Osteoblast (primary cell): ENCODE data around the gene TPO. TPM values are rescaled to one million over a fixed set of nuclear protein-coding genes. Genes with fewer than 3 reads are reported as not detected.

Experiments used
- DNase-seq: peaks from one replicate; pipeline ENCODE4 v3.0.0; 2011; ENCODE audit warnings: low spot score, mixed read lengths; ENCODE audit not compliant: insufficient read length; ENCODE audit errors: missing footprints
- H2AFZ ChIP-seq: 2 replicates; pipeline ENCODE4 v1.6.0; 2011; ENCODE audit warnings: mild to moderate bottlenecking, low read length
- H3K27ac ChIP-seq: 2 replicates; pipeline ENCODE4 v1.5.1; 2011; ENCODE audit warnings: mild to moderate bottlenecking, low read depth, low read length, moderate library complexity
- H3K27me3 ChIP-seq: 2 replicates; pipeline ENCODE4 v1.6.0; 2012; ENCODE audit warnings: mild to moderate bottlenecking, control low read depth, inconsistent platforms, low read length, moderate library complexity; ENCODE audit not compliant: insufficient read depth
- H3K36me3 ChIP-seq: 2 replicates; pipeline ENCODE4 v1.5.1; 2011; ENCODE audit warnings: mild to moderate bottlenecking, low read length, control low read depth, moderate library complexity; ENCODE audit not compliant: insufficient read depth
- H3K4me1 ChIP-seq: 2 replicates; pipeline ENCODE4 v1.5.1; 2011; ENCODE audit warnings: mild to moderate bottlenecking, low read length, control low read depth, moderate library complexity; ENCODE audit not compliant: insufficient read depth
- H3K4me2 ChIP-seq: 2 replicates; pipeline ENCODE4 v1.6.0; 2011; ENCODE audit warnings: mild to moderate bottlenecking, low read length; ENCODE audit not compliant: insufficient read depth
- H3K4me3 ChIP-seq: fragments of 200-600 bp; sonication (generic); 3 replicates; pipeline ENCODE4 v1.5.1; 2012; ENCODE audit warnings: mild to moderate bottlenecking, low read length, inconsistent platforms; ENCODE audit not compliant: insufficient read depth
- H3K79me2 ChIP-seq: 2 replicates; pipeline ENCODE4 v1.6.0; 2012; ENCODE audit warnings: mild to moderate bottlenecking, low read length, control low read depth, inconsistent platforms; ENCODE audit not compliant: insufficient read depth
- H3K9me3 ChIP-seq: 2 replicates; pipeline ENCODE4 v1.5.1; 2011; ENCODE audit warnings: low read depth, low read length, control low read depth
- H4K20me1 ChIP-seq: 2 replicates; pipeline ENCODE4 v1.6.0; 2012; ENCODE audit warnings: mild to moderate bottlenecking, low read length, control low read depth; ENCODE audit not compliant: insufficient read depth
- total RNA-seq: library from RNA; depleted of rRNA; stranded (reverse); fragments of >200 nt; gene quantifications from 2 replicates; pipeline ENCODE4 v1.2.3, GENCODE V29; 2012
- TF ChIP-seq, protein P1 (sequence below): IDR thresholded peaks from 2 replicates; pipeline ENCODE4 v1.5.1; 2011; ENCODE audit warnings: mild to moderate bottlenecking, low read depth, low read length, moderate library complexity; ENCODE audit errors: extremely low read depth

TPO gene
- total RNA-seq, 1 donor, result not detected

DNA sequence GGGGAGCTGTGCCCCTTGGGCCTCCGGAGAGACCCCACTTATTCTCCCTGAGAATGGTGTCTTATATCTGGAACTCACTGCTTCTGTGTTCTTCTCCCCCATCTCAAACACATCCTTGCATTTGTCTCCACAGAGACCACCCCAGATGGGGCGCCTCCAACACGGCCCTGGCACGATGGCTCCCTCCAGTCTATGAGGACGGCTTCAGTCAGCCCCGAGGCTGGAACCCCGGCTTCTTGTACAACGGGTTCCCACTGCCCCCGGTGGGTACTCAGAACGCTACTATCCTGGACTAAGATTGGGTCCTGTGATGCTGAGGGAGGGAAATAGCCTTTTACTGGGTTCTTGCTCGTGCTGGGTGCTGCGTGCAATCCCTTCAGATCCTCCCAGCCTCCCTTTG, 40.3 kb downstream of the TPO start:
- no peak overlapping the region for H3K4me3 ChIP-seq
- H3K27me3 ChIP-seq, result no peaks in the 10 kb centered on the region
- H3K27ac ChIP-seq, result no peak overlapping the region
- H3K4me1 ChIP-seq, result no peaks in the 10 kb centered on the region
- TF ChIP-seq, protein P1, sequence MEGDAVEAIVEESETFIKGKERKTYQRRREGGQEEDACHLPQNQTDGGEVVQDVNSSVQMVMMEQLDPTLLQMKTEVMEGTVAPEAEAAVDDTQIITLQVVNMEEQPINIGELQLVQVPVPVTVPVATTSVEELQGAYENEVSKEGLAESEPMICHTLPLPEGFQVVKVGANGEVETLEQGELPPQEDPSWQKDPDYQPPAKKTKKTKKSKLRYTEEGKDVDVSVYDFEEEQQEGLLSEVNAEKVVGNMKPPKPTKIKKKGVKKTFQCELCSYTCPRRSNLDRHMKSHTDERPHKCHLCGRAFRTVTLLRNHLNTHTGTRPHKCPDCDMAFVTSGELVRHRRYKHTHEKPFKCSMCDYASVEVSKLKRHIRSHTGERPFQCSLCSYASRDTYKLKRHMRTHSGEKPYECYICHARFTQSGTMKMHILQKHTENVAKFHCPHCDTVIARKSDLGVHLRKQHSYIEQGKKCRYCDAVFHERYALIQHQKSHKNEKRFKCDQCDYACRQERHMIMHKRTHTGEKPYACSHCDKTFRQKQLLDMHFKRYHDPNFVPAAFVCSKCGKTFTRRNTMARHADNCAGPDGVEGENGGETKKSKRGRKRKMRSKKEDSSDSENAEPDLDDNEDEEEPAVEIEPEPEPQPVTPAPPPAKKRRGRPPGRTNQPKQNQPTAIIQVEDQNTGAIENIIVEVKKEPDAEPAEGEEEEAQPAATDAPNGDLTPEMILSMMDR, result no peak
- no peak overlapping the region for H2AFZ ChIP-seq
- no peak for DNase-seq
- no peaks in the 10 kb centered on the region for H3K9me3 ChIP-seq
- H4K20me1 ChIP-seq, result no peaks in the 10 kb centered on the region
- no peaks in the 10 kb centered on the region for H3K36me3 ChIP-seq
- H3K4me2 ChIP-seq, result no peak overlapping the region
- no peaks in the 10 kb centered on the region for H3K79me2 ChIP-seq

GRCh38 chr2:1454346-1454745, 41.1 kb downstream of the TPO start:
- TF ChIP-seq, protein P1, result no peak

DNA sequence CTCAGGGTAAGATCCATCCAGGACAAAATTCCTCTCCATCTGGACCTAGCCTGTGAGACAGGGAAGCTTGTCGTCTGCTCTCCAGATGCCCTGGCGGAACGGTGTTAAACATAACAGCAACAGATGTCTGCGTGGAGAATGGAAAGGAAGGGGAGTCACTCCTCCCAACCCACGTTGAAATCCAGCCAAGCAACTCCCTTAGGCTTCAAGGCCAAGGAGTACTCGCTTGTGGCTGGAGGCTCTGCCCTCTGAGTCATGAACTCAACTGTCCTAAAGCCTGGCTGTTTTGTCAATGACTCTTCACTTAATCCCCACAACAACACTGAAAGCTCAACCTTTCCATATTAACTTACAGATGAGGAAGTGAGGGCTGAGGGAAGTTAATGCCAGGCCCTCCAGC, 42.2 kb downstream of the TPO start:
- Histone ChIP-seq H3K4me1 (no peaks in the 10 kb centered on the region), H2AFZ (no peak overlapping the region), H3K79me2 (no peaks in the 10 kb centered on the region), H3K9me3 (no peaks in the 10 kb centered on the region), H4K20me1 (no peaks in the 10 kb centered on the region), H3K27me3 (no peaks in the 10 kb centered on the region), H3K4me3 (no peak overlapping the region), H3K36me3 (no peaks in the 10 kb centered on the region), H3K4me2 (no peak overlapping the region), H3K27ac (no peak overlapping the region)
- TF ChIP-seq, protein P1, result no peak
- no peak for DNase-seq

More at GRCh38 chr2:1454346-1454745, 41.1 kb downstream of the TPO start:
- H3K9me3 ChIP-seq, result no peaks in the 10 kb centered on the region
- no peak overlapping the region for H2AFZ ChIP-seq
- DNase-seq, result no peak
- H3K27me3 ChIP-seq, result no peaks in the 10 kb centered on the region
- no peaks in the 10 kb centered on the region for H3K36me3 ChIP-seq
- no peak overlapping the region for H3K4me3 ChIP-seq
- H4K20me1 ChIP-seq, result no peaks in the 10 kb centered on the region
- no peak overlapping the region for H3K27ac ChIP-seq
- H3K79me2 ChIP-seq, result no peaks in the 10 kb centered on the region
- no peak overlapping the region for H3K4me2 ChIP-seq
- H3K4me1 ChIP-seq, result no peaks in the 10 kb centered on the region

GRCh38 chr2:1458432-1458831, 45.2 kb downstream of the TPO start:
- H3K79me2 ChIP-seq, result no peaks in the 10 kb centered on the region
- no peak overlapping the region for H2AFZ ChIP-seq
- no peaks in the 10 kb centered on the region for H3K9me3 ChIP-seq
- H3K4me3 ChIP-seq, result no peak overlapping the region
- no peak overlapping the region for H3K4me2 ChIP-seq
- H4K20me1 ChIP-seq, result no peaks in the 10 kb centered on the region
- TF ChIP-seq, protein P1, result no peak
- H3K4me1 ChIP-seq, result no peaks in the 10 kb centered on the region
- no peaks in the 10 kb centered on the region for H3K27me3 ChIP-seq
- no peaks in the 10 kb centered on the region for H3K36me3 ChIP-seq
- no peak for DNase-seq
- no peak overlapping the region for H3K27ac ChIP-seq
